Heart left ventricle (tissue), 16 donors: Measurements from ENCODE around the gene IFIT1. TPM values are rescaled to one million over a fixed set of nuclear protein-coding genes. Genes with fewer than 3 reads are reported as not detected.

Experiments used
- ATAC-seq, 4 donors: fragments of 200-7000 bp; cut with Tn5 transposase; one replicate each; pipeline ENCODE4 v1.9.1; 2020 to 2022; ENCODE audit warnings: moderate library complexity in 4 of 4, mild to moderate bottlenecking in 3 of 4, moderate number of reproducible peaks in 1 of 4
- DNase-seq, 5 donors: peaks; one replicate each; pipeline ENCODE4 v3.0.0-alpha.2; 2020
- H3K27ac ChIP-seq, 12 donors: fragments of 200-600 bp; sonication (generic) in 4 of 12; one replicate each; pipeline versions ENCODE4 v1.5.0 to v1.8.0; 2016 to 2022; ENCODE audit warnings: mild to moderate bottlenecking in 2 of 12
- H3K27me3 ChIP-seq, 9 donors: fragments of 200-600 bp; sonication (generic) in 2 of 9; one replicate each; pipeline versions ENCODE4 v1.5.1 to v1.8.0; 2016 to 2022; ENCODE audit warnings: mild to moderate bottlenecking in 3 of 9
- H3K36me3 ChIP-seq, 9 donors: fragments of 200-600 bp; sonication (generic) in 2 of 9; one replicate each; pipeline versions ENCODE4 v1.5.0 to v1.8.0; 2018 to 2022; ENCODE audit warnings: mild to moderate bottlenecking in 2 of 9
- H3K4me1 ChIP-seq, 12 donors: fragments of 200-600 bp; sonication (generic) in 4 of 12; one replicate each; pipeline versions ENCODE4 v1.5.0 to v1.8.0; 2016 to 2022; ENCODE audit warnings: mild to moderate bottlenecking in 3 of 12
- H3K4me3 ChIP-seq, 12 donors: fragments of 200-600 bp; sonication (generic) in 4 of 12; one replicate each; pipeline versions ENCODE4 v1.5.0 to v1.8.0; 2017 to 2022; ENCODE audit warnings: mild to moderate bottlenecking in 9 of 12, moderate library complexity in 4 of 12
- H3K9me3 ChIP-seq, 12 donors: fragments of 200-600 bp; sonication (generic) in 4 of 12; one replicate each; pipeline versions ENCODE4 v1.5.0 to v1.8.0; 2016 to 2022; ENCODE audit warnings: mild to moderate bottlenecking in 1 of 12
- CTCF ChIP-seq, 12 donors: fragments of 200-600 bp; sonication (generic) in 4 of 12; IDR thresholded peaks; one replicate each; pipeline versions ENCODE4 v1.5.0 to v1.8.0; 2018 to 2022; ENCODE audit warnings: antibody characterized with exemption in 12 of 12, mild to moderate bottlenecking in 5 of 12
- POLR2A ChIP-seq, 2 donors: fragments of 450-650 bp; IDR thresholded peaks; one replicate each; pipeline ENCODE4 v1.6.1; 2017; ENCODE audit warnings: antibody characterized with exemption in 2 of 2, mild to moderate bottlenecking in 2 of 2, moderate library complexity in 2 of 2
- WGBS, 4 donors: extraction: QIAGEN DNeasy Blood & Tissue Kit in 2 of 4; methylation state at CpG; one replicate each; pipeline versions ENCODE4 v1.1.5 to v1.1.7; 2013 to 2018; 5-methylcytosine and 5-hydroxymethylcytosine counted together
- intact Hi-C, 10 donors: fragments of 100-400 bp; cut with DNase I; formaldehyde crosslinking; loops; one replicate each; pipeline versions ENCODE4 v1.11.1 to v1.14.2; 2022
- polyA plus RNA-seq, 2 donors: library from polyadenylated mRNA; stranded (reverse); fragments of 200-250 nt; gene quantifications; one replicate each; pipeline ENCODE4 v1.2.3, GENCODE V29; 2013
- total RNA-seq, 9 donors: library from RNA; depleted of rRNA in 2 of 9; stranded (reverse); fragments of >200 nt in 2 of 9; fragmentation: NEBNext Ultra II Directional in 3 of 9; extraction: Animal tissue kit (Norgen Biotek cat#: 25700) in 3 of 9; gene quantifications; one replicate each; pipeline versions ENCODE4 v1.1.0 to v1.2.4, GENCODE V29; 2016 to 2023
- donor health status: ischemic (EF 13 %, LVEDD 7.1; RV severe dilation, severe dysfunction).
- donor health status: healthy with polysubstance abuse.
- donor health status: DM: no; HTN: yes; CAD: no.
- donor health status: DM: no; HTN: no; CAD: no.
- donor health status: ischemic (EF 25% LVEDD 6.9; RV normal size, moderate dysfunction).
- donor health status: ischemic (EF 25% LVEDD 5.7; RV mildly dilated, moderate dysfunction).
- donor health status: healthy.
- donor health status: DM: yes; HTN: yes; CAD: no.
- donor health status: ischemic (EF 35%, LVEDD 5.7; RV mildly dilated, moderate dysfunction).
- donor health status: nonischemic (EF 11% LVEDD 7.7; RV severe dilation, severe dysfunction).
- donor health status: DM: yes; HTN: yes; CAD: no.
- donor health status: PGD.
- donor health status: ischemic (EF 29% LVEDD 5.4; RV normal size, mild dysfunction).
- donor health status: nonischemic (EF 23%, LVEDD 6.1; RV moderate dilation, normal function).

The IFIT1 gene
- total and polyA plus RNA-seq, 11 donors: 5.5 to 58.2 (median 25.4) TPM

- H3K4me1 ChIP-seq: peaks cover 6 to 27% (median 22%) of the 10 kb centered on the region in 12 donors
- H3K36me3 ChIP-seq: no peaks in the 10 kb centered on the region
- H3K4me3 ChIP-seq: peak overlapping the region in 2 of 12 donors; percentile 7 to 21
- TF ChIP-seq CTCF (IDR thresholded peaks at IDR 0.05) (no peak), POLR2A (IDR thresholded peaks at IDR 0.05) (no peak)
- H3K27ac ChIP-seq: peak overlapping the region; percentile 79 to 88 (median 84)
- ATAC-seq (peak; percentile 37 to 47 (median 40)), DNase-seq (peak in 1 of 5 donors; percentile 27)
- H3K9me3 ChIP-seq: no peaks in the 10 kb centered on the region
- H3K27me3 ChIP-seq: no peaks in the 10 kb centered on the region
- intact Hi-C loops: loop anchor here in 2 of 10 donors (2.0 to 5.0 kb wide), 2 partner anchors 16 to 47 kb away; partner anchors contain the start of gene IFIT3 (in 1 of the 2)
Measured at GRCh38 chr10:89374713-89375141, 17.7 kb upstream of the IFIT1 start.

GRCh38 chr10:89377705-89378637, 14.5 kb upstream of the IFIT1 start, which contains the start of gene IFIT1B:
Gene IFIT1B, plus strand, starts transcription at chr10:89378056. Its CDS starts 80 bp downstream, at chr10:89378136.
- no peak for TF ChIP-seq POLR2A (IDR thresholded peaks at IDR 0.05)
- no peaks in the 10 kb centered on the region for H3K27me3 ChIP-seq
- WGBS, 4 donors: 81 to 94% (median 92%) methylated on average over 5 of the region's 5 CpGs
- H3K4me3 ChIP-seq: no peak within 1 kb of the TSS
- ATAC-seq (no peak), DNase-seq (no peak)
- peaks cover 6 to 25% (median 21%) of the 10 kb centered on the region in 12 donors for H3K4me1 ChIP-seq
- H3K27ac ChIP-seq: no peak within 1 kb of the TSS
- no peaks in the 10 kb centered on the region for H3K9me3 ChIP-seq
- intact Hi-C loops: no loop called here
- no peaks in the 10 kb centered on the region for H3K36me3 ChIP-seq

GRCh38 chr10:89379103-89379502, 13.3 kb upstream of the IFIT1 start:
- Histone ChIP-seq H3K27me3 (no peaks in the 10 kb centered on the region), H3K4me3 (no peak overlapping the region), H3K27ac (no peak overlapping the region), H3K4me1 (peaks cover under 1 to 16% (median 11%) of the 10 kb centered on the region in 12 donors), H3K9me3 (no peaks in the 10 kb centered on the region), H3K36me3 (no peaks in the 10 kb centered on the region)
- DNase-seq (no peak), ATAC-seq (no peak)
- intact Hi-C loops: no loop called here
- no peak for TF ChIP-seq CTCF (IDR thresholded peaks at IDR 0.05)
- TF ChIP-seq POLR2A (IDR thresholded peaks at IDR 0.05): no peak

- no peaks in the 10 kb centered on the region for H3K36me3 ChIP-seq
- no peak for ATAC-seq
- H3K27ac ChIP-seq: no peak overlapping the region
- peaks cover 0 to 8% (median 0%) of the 10 kb centered on the region in 12 donors for H3K4me1 ChIP-seq
- DNase-seq: no peak
- TF ChIP-seq CTCF (IDR thresholded peaks at IDR 0.05) (no peak), POLR2A (IDR thresholded peaks at IDR 0.05) (no peak)
- H3K4me3 ChIP-seq: no peak overlapping the region
- no peaks in the 10 kb centered on the region for H3K9me3 ChIP-seq
- WGBS, 4 donors: 93 to 100% (median 97%) methylated on average over 1 of the region's 1 CpG
- intact Hi-C loops: no loop called here
- no peaks in the 10 kb centered on the region for H3K27me3 ChIP-seq
Measured at GRCh38 chr10:89382757-89383156, 9.7 kb upstream of the IFIT1 start.
